Pancreas (tissue), 10 donors: ENCODE data around the gene TGM6. TPM values are rescaled to one million over a fixed set of nuclear protein-coding genes. Genes with fewer than 3 reads are reported as not detected.

ENCODE experiments used
- ATAC-seq, 4 donors: fragments of 200-7000 bp; cut with Tn5 transposase; one replicate each; pipeline versions ENCODE4 v1.8.0 to v1.9.1; 2020; ENCODE audit warnings: mild to moderate bottlenecking in 4 of 4, moderate library complexity in 4 of 4
- DNase-seq, 6 donors: peaks; one replicate each; pipeline ENCODE4 v3.0.0-alpha.2; 2020
- FAIRE-seq: peaks from 2 replicates; lab custom pipeline; 2012; peaks lifted over from hg19 to GRCh38; lab: Jason Lieb, UNC
- H3K27ac ChIP-seq, 4 donors: fragments of 200-600 bp; sonication (generic); 1 replicate in 3 of 4; 2 replicates in 1 of 4; pipeline versions ENCODE4 v1.5.0 to v1.8.0; 2020
- H3K27me3 ChIP-seq, 4 donors: fragments of 200-600 bp; one replicate each; pipeline ENCODE4 v1.8.0; 2021
- H3K36me3 ChIP-seq, 3 donors: fragments of 200-600 bp; sonication (generic) in 1 of 3; one replicate each; pipeline versions ENCODE4 v1.5.0 to v1.8.0; 2020 to 2021
- H3K4me1 ChIP-seq, 3 donors: fragments of 200-600 bp; one replicate each; pipeline ENCODE4 v1.8.0; 2021
- H3K4me3 ChIP-seq, 4 donors: fragments of 200-600 bp; sonication (generic) in 2 of 4; one replicate each; pipeline versions ENCODE4 v1.5.0 to v1.8.0; 2020 to 2021
- H3K9me3 ChIP-seq, 4 donors: fragments of 200-600 bp; one replicate each; pipeline ENCODE4 v1.8.0; 2021
- WGBS, 2 donors: extraction: QIAGEN DNeasy Blood & Tissue Kit; methylation state at CpG; one replicate each; pipeline ENCODE4 v1.1.7; 2013; 5-methylcytosine and 5-hydroxymethylcytosine counted together
- intact Hi-C, 3 donors: fragments of 100-400 bp; cut with DNase I; formaldehyde crosslinking; loops; one replicate each; pipeline versions ENCODE4 v1.11.1 to v1.14.2; 2022
- polyA plus RNA-seq, 2 donors: library from polyadenylated mRNA; stranded (reverse); fragments of 200-250 nt; gene quantifications; one replicate each; pipeline ENCODE4 v1.2.3, GENCODE V29; 2013
- total RNA-seq, 6 donors: library from RNA; stranded (reverse); fragmentation: NEBNext Ultra II Directional in 4 of 6; extraction: Animal tissue kit (Norgen Biotek cat#: 25700) in 4 of 6; gene quantifications; one replicate each; pipeline versions ENCODE4 v1.2.1 to v1.2.4, GENCODE V29; 2021 to 2023
- TF ChIP-seq, protein P1 (sequence below), 4 donors: fragments of 200-600 bp; sonication (generic) in 3 of 4; IDR thresholded peaks; one replicate each; pipeline versions ENCODE4 v1.5.0 to v1.8.0; 2021; ENCODE audit warnings: antibody characterized with exemption in 4 of 4
- donor health status: healthy with polysubstance abuse.
- donor health status: DM: no; HTN: no; CAD: no; lungs with moderate emphysema.
- donor health status: DM: no; HTN: no; CAD: no.
- donor health status: control.
- donor health status: control.
- donor health status: Bipolar disorder and iron deficiency.
- donor health status: DM: yes; HTN: yes; CAD: no.
- donor health status: DM: no; HTN: no; CAD: no.
- donor health status: DM: no; HTN: no; CAD: no.
- donor health status: DM: yes; HTN: yes; CAD: no.

Gene TGM6
- total and polyA plus RNA-seq, 8 donors, result not detected

DNA sequence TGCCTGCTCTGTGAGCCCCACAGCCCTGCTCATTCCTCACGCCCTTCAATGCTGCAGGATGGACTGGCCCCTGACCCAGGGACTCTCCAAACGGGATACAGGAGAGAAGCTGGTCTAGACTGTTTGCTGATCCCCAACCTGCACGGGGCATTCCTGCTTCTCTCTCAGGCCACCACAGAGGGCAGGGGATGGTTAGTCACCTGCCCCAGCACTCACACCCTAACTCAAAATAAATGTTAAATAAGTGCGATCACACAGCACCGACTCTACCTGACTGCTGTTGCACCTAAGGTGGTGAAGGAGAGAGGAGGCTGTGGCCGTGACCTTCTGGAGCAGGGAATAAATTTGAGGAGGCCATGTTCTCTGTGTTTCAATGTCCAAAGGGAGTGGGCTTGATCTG, 39.9 kb upstream of the TGM6 start:
- Histone ChIP-seq H3K9me3 (no peaks in the 10 kb centered on the region), H3K27ac (no peak overlapping the region), H3K27me3 (peaks cover 0 to 4% (median 0%) of the 10 kb centered on the region in 4 donors), H3K4me3 (no peak overlapping the region), H3K4me1 (no peaks in the 10 kb centered on the region), H3K36me3 (no peaks in the 10 kb centered on the region)
- intact Hi-C loops, result no loop called here
- TF ChIP-seq, protein P1, sequence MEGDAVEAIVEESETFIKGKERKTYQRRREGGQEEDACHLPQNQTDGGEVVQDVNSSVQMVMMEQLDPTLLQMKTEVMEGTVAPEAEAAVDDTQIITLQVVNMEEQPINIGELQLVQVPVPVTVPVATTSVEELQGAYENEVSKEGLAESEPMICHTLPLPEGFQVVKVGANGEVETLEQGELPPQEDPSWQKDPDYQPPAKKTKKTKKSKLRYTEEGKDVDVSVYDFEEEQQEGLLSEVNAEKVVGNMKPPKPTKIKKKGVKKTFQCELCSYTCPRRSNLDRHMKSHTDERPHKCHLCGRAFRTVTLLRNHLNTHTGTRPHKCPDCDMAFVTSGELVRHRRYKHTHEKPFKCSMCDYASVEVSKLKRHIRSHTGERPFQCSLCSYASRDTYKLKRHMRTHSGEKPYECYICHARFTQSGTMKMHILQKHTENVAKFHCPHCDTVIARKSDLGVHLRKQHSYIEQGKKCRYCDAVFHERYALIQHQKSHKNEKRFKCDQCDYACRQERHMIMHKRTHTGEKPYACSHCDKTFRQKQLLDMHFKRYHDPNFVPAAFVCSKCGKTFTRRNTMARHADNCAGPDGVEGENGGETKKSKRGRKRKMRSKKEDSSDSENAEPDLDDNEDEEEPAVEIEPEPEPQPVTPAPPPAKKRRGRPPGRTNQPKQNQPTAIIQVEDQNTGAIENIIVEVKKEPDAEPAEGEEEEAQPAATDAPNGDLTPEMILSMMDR (IDR thresholded peaks at IDR 0.05), result no peak
- FAIRE-seq (no peak), ATAC-seq (no peak), DNase-seq (no peak)
- 65 to 83% methylated on average over 6 of the region's 6 CpGs for WGBS, 2 donors

DNA sequence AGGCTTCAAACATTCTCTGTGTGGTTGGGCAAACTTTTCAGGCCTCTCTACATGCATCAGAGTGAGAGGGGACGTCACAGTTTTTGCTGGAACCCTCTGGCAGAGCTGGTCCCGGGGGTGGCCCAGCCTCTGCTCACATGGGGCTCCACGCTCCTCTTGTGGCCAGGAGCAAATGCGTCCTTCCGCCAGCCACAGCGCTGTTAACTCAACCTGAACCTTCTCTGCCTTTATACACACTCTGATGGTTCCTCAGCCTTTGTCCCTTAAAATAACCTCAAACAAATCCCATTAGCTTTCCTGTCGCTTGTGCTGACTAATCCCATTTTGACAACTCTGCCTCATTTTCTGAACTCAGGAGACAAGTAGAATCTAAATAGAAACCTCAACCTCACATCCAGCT, 39.4 kb upstream of the TGM6 start:
- FAIRE-seq, result no peak
- WGBS, 2 donors, result 75 to 92% methylated on average over 7 of the region's 7 CpGs

DNA sequence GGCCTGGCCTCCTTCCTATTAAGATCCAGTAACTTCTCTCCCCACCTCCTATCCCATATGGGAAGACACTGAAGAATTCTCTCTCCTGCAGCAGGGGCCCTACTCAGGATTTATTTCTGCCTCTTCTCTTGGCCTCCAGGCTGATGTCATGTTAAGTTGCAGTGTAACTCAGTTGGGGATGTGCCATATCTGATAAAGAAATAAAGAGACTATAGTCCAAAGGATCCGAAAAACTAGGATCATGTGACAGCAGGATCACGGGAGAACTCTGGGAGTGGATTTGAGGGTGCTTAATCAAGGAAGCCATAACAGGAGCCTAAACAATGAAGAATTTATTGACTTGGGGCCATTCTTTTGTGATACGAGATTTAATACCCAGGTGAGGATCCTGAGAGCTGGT, 38.5 kb upstream of the TGM6 start:
- H3K27ac ChIP-seq, result no peak overlapping the region
- intact Hi-C loops, result no loop called here
- H3K36me3 ChIP-seq, result no peaks in the 10 kb centered on the region
- peaks cover 0 to 4% (median 0%) of the 10 kb centered on the region in 4 donors for H3K27me3 ChIP-seq
- DNase-seq, result no peak
- no peaks in the 10 kb centered on the region for H3K4me1 ChIP-seq
- no peak for ATAC-seq
- TF ChIP-seq, protein P1 (IDR thresholded peaks at IDR 0.05), result no peak
- no peak overlapping the region for H3K4me3 ChIP-seq
- no peak for FAIRE-seq
- 47 to 49% methylated on average over 3 of the region's 3 CpGs for WGBS, 2 donors
- no peaks in the 10 kb centered on the region for H3K9me3 ChIP-seq

More for the DNA sequence above, 39.4 kb upstream of the TGM6 start:
- Histone ChIP-seq H3K36me3 (no peaks in the 10 kb centered on the region), H3K4me1 (no peaks in the 10 kb centered on the region), H3K4me3 (no peak overlapping the region), H3K27ac (no peak overlapping the region), H3K9me3 (no peaks in the 10 kb centered on the region), H3K27me3 (peaks cover 0 to 4% (median 0%) of the 10 kb centered on the region in 4 donors)
- ATAC-seq, result no peak
- TF ChIP-seq, protein P1 (IDR thresholded peaks at IDR 0.05), result no peak
- intact Hi-C loops, result no loop called here
- DNase-seq, result no peak

DNA sequence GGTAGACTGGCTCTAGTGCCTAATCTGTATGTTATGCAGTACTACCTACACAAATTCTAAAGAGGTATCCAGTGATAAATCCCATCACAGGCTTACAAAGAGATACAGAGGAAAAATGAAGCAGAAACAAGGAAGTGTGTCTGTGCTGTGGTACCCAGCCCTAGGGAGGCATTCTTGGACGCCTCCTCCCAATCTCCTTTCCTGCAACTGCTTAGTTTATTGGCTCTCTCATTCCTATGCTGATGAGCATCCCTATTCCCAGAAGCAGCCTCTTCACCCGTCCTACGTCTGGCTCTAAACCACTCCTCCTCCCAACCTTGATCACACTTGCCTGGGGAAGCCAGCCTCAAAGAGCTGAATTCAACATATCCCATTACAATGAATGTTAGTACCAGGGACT, 34.5 kb upstream of the TGM6 start:
- no peak for FAIRE-seq
- intact Hi-C loops, result no loop called here

DNA sequence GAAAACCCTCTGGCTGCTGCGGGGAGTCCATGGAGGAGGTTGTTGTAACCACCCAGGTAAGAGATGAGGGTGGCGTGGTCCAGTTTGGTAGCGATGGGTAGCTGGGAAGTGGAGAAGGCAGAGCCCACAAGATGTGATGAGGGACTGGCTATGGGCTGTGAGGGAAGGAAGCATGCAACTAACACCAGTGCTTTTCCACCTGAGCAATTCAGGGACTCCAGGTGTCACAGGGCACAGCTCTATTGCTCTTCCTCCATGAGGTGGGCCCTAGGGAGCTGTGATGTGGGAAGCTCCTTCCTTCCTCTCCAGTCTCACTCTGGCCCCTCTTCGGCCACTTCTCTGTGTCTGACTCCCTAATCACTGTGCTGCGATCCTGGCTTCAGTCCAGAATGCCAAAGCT, 32.4 kb upstream of the TGM6 start:
- Histone ChIP-seq H3K4me1 (no peaks in the 10 kb centered on the region), H3K9me3 (no peaks in the 10 kb centered on the region), H3K36me3 (no peaks in the 10 kb centered on the region), H3K27ac (no peak overlapping the region), H3K4me3 (no peak overlapping the region), H3K27me3 (peaks cover 0 to 4% (median 0%) of the 10 kb centered on the region in 4 donors)
- WGBS, 2 donors, result 62 to 70% methylated on average over 5 of the region's 5 CpGs
- no peak for DNase-seq
- no peak for FAIRE-seq
- TF ChIP-seq, protein P1 (IDR thresholded peaks at IDR 0.05), result no peak
- no peak for ATAC-seq
- intact Hi-C loops, result no loop called here

More for the DNA sequence above, 34.5 kb upstream of the TGM6 start:
- H3K27me3 ChIP-seq, result peaks cover 0 to 4% (median 0%) of the 10 kb centered on the region in 4 donors
- ATAC-seq (no peak), DNase-seq (no peak)
- no peak overlapping the region for H3K27ac ChIP-seq
- TF ChIP-seq, protein P1 (IDR thresholded peaks at IDR 0.05), result no peak
- H3K4me3 ChIP-seq, result no peak overlapping the region
- no peaks in the 10 kb centered on the region for H3K4me1 ChIP-seq
- H3K9me3 ChIP-seq, result no peaks in the 10 kb centered on the region
- 55 to 60% methylated on average over 3 of the region's 3 CpGs for whole genome bisulfite sequencing, 2 donors
- H3K36me3 ChIP-seq, result no peaks in the 10 kb centered on the region
